T1000 (cell line): ENCODE data around the gene GNL3.

Source experiments
- DNase-seq: peaks from one replicate; lab custom pipeline; 2025; ENCODE audit warnings: mixed read lengths; lab: John Stamatoyannopoulos, UW

Gene GNL3

DNA sequence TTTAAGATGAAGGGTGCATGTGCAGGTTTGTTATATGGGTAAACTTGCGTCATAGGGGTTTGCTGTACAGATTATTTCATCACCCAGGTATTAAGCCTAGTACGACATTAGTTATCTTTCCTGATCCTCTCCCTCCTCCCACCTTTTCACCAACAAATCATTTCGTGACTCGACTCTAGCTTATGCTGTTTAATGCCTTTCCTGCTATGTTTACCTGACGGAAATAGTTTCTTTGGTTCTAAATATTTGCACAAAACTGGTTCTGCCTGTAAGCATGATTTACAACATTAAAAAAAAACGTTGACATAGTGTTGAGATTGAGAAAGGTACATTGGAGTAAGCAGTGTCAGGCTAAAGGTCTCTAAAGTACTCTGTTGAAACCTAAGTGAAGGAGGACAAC lies 2.4 kb downstream of the GNL3 start:
- DNase-seq: no peak

DNA sequence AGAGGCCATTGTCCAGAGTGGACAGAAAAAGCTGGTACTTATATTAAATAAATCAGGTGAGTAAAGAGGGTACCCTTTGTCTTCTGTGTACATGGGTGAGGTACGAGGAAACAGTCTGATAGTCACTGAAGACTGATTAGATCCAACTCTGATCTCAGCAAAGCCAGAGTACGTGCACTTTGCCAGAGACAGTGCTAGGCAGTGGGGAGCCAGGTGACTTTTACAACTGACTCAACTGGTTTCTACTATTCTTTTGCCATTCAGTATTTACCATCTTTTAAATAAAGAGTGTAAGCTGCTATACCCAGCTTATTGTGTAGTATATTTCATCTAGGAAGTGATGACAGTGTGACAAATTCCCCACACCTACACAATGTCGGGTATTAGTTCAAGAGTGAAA lies 3.3 kb downstream of the GNL3 start:
- DNase-seq: no peak

DNA sequence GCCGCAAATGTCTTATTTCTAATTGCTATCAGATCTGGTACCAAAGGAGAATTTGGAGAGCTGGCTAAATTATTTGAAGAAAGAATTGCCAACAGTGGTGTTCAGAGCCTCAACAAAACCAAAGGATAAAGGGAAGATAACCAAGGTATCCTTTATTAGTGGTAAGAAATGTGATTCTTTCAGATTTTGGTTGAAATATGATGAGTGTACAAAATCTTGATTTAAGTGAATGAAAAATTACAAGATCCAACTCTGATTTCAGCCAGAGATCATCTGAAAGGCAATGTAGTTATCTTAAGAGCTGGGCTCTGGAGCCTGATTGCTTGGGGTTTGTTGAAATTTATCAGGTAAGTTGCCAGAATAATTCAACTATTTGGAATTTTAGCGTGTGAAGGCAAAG lies 4.7 kb downstream of the GNL3 start:
- DNase-seq: no peak

DNA sequence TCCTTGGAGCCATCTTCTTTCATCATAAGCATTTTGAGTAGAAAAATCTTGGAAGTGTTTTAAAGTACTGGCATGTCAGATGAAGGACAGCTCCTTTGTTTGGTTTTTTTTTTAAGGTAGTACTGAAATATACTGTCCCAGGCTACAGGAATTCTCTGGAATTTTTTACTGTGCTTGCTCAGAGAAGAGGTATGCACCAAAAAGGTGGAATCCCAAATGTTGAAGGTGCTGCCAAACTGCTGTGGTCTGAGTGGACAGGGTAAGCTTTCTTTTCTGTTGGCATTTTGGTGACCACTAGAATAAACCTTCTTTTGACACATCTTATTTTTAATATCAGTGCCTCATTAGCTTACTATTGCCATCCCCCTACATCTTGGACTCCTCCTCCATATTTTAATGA lies 7.2 kb downstream of the GNL3 start:
- no peak for DNase-seq

DNA sequence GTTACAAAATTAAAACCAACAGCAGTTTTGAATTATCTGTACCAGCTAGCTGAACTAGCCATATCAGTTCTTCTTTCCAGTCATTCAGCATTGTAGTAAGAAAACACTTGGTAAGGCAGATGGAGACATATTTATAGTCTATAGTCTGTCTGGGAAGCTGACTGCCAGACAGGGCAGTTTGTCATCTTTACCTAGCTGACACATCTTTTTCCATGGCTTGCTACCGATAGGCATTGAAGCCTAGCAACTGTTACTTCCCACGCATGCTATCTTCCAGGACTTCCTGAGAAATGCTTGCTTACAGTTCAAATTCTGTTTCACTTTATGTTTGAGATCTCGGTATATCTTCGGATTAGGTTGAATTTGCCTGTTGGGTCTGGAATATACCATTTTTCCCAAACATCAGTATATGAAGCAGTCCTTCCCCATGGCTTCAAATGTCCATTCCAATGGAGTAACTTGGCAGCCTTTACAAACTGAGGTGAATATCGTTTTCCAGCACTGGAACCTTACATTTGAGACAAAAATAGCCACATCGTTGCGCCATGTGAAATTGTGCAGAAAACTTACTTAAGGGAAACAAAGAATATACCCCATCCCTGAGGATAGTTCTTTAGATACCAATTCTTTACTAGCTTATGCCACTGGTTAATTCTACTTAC lies 8.8 kb downstream of the GNL3 start:
- DNase-seq: no peak

DNA sequence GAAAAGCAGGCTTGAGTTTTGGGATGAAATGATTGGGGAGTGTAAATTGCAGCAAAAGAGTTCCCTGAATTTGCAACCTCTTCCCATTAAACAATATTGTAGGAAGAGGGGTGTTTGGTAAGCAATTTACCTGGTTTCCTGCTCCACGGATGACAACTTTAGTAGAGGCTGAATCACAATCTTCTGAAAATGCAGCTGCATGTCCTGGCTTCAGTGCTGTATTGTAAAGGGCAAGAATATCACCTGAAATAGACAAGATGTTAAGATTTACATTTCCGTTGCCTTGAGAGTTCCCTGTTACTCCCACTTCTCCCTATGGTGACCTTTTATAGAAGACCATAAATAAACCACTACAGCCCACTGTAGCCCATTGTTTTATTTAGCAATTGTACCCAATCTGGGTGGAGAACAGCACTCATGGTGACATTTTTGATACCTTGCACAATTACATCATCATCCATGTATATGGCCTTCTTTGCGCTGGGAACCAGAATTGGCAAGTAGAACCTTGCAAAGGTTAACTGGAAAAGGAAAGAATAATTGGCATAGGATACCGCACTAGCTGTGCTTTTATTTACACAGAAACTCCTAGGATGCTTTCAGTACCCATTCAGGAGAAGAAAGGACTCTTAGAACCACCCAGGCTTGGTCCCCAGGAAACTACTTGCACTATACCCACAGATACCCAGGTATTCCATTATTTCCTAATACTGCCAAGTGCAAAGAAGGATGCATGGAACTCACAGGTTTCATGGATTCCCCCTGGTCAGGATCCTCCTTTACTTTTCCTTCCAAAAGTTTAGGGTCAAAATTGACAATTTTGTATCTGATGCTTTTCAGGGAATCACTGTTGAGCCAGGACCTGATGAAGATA lies 10.2 kb downstream of the GNL3 start:
- no peak for DNase-seq

DNA sequence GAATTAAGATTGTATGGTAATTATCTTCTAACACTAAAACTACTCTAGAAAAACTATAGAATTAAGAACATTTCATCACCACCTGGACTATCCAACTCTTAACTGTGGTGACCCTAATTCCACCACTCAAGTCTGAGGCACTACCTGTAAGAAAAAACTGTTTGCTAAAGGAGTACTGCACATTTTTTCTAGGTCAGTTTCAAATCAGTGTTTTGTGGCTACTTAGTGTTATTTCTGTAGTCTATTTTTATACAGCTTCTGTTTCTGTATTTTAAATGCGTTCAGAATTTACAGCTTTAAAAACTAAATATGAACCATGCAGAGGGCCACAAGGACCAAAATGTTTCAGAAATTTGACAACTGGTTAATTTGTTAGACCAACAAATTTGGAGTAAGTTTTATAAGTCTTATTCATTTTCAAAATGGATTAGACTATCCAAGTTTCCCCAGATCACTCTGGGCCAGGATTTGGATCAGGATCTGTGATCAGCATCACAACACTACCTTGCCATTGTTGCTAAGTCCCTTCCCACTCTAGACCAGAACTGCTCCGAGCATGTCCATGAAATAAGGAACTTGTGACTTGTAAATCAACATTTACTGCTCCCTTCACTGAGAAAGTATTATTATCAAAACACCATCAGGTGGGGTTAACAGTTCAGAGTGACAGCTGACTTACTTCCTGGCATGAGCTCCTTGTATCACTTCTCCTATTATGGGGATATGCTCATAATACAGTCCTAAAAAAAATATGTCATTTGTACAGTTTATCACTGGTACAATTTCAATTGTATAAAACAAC lies 11.2 kb downstream of the GNL3 start:
- no peak for DNase-seq

DNA sequence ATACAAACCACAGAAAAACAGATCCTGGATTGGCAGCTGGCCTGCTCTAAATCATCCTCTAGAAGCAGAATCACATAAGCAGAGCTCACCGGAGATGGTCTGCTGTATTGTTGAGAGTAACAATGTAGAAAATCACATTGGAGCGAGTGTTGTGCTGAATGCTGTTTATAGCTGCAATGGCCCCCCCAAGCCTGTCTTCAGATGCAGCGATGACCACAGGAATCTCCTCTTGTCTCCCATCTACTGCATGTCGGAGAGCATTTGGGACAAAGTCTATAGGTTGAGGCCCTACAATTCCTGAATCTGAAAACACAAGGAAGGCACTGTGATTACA lies 11.8 kb downstream of the GNL3 start:
- DNase-seq: no peak

DNA sequence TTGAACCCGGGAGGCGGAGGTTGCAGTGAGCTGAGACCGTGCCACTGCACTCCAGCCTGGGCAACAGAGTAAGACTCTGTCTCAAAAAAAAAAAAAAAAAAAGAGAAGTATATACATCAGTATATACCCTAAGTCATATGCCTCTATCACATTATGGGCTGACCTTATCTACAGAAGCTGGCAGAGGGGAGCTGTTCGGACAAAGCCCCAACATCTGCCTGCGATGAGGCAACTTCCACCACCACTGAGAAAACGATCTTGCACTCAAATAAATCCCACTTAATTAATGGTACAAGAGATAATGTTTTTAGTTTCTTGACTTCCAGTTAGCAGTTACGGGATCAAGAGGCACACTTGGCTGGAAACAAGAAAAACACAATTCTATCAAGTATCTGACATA lies 17.5 kb downstream of the GNL3 start:
- DNase-seq: no peak

DNA sequence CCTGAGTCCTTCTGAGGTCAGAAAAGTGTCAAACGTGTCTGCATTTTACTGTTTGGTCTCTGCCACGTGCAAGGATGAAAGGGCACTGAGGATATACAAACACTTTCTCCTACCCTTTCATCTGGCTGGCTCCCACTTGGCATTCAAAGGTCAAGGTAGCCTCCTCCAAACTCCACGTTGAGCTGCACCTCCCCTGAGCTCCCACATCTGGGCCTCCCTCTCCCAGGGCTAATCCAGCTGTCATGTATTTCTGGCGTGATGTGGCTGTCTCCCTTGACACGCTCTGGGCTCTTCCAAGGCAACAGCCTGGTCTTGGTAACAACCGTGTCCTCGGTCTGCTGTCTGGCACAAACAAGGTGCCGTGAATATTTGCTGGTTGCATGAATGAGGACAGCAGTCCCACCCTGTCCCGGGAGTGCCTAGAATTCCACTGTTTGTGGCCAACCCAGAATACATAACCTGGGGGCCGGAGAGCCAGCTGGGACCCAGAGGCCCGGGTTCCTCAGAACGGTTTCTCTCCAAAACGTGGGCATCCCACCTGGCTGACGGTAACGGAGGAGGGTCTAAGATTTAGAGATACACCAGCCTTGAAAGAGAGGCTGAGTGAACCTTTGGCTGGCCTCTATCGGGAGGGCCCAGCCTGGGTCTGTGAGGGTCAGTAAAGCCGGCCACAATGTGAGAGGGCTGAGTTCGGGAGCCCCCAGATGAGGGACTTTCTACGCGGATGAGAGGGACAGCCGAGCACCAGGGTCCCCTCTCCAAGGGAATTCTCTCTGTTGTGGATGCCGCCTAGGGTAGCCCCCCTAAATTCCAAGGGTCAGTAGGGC lies 19.0 kb downstream of the GNL3 start:
- DNase-seq: no peak

DNA sequence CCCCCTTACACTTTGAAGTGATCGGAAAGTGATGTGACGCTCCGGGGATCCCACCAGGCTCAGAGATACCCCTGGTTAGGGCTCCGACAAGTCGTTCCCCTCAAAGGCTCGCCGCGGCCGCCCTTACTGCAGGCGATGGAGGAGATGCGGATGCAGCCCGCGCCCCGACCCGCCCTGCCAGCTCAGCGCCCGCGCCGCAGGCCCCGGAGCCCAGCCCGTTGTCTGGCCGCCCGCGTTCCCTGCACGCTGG lies 19.5 kb downstream of the GNL3 start:
- DNase-seq: no peak

DNA sequence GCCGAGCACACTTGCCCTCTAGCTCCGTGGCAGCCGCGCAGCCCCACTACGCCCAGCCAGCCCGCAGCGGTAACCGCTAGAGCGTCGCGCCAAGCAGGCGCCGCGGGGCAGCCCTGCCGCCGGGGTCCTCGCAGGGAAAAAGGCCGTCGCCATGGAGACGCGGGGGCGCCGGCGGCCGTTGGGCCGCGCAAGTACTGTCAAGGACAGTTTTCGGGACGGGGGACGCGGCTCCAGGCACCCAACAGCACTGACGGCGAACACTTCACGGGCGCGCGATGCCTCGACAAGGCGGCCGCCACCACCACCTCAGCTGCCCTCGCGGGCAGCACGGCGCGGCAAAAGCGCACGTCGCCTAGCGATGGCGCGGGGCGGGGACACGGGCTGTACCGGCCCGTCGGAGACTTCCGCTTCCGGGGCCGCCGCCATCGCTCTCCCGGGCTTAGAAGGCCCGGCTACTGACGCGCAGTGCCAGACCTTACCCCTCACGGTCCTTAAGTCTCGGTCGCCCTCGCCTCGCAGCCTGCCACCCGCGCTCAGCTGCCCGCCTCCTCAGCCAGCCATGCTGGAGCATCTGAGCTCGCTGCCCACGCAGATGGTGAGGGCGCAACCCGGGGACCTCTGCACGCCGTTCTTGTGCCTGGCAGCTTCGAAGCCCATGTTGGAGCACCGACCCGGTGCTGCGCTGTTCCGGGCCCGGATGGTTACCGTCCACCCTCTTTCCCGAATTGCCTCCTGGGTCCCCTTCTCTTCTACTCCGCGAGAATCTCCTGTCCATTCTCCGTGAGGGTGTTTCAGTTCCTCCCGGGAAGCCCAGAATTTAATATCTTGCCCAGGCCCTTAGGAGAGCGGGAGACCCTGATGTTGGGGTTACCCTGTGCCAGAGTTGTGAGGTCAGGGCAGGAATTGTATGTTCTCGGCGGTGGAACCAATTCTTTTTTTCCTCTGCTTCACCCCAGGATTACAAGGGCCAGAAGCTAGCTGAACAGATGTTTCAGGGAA lies 20.2 kb downstream of the GNL3 start, which contains the start of the genes GLT8D1 and SPCS1:
Gene GLT8D1, minus strand, starts transcription at position 104 of the 999 bp plus-strand sequence. CDS start 5,331 bp downstream, outside the sequence.
Gene SPCS1, plus strand, starts transcription at position 419 of the 999 bp plus-strand sequence. Its CDS starts 141 bp downstream, at position 560.
- DNase-seq: peak; percentile 89

DNA sequence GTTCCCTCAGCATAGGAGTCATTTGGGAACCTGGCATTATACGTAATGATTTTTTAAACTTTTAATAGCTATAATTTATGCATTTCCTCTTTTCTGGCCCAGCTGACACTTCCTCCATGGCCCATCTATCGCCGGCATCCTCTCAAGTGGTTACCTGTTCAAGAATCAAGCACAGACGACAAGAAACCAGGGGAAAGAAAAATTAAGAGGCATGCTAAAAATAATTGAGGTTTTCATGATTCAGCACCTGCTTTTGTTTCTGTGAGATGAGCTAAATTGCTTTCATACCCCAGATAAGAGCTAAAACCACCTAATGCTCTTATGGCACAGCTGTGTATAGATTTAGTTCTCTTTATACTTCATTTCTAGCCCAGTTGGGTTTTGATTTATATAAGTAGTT lies 21.8 kb downstream of the GNL3 start:
- no peak for DNase-seq

DNA sequence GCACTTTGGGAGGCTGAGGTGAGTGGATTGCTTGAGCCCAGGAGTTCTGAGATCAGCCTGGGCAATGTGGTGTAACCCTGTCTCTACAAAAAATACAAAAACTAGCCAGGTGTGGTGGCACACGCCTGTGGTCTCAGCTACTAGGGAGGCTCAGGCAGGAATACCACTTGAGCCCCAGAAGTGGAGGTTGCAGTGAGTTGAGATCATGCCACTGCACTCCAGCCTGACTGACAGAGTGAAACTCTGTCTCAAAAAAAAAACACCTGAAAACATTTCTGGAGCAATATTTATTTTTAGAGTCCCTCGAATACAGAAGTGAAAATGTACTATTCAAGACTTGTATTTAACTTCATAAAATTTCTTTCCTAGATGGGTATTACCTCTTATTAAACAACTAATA lies 24.7 kb downstream of the GNL3 start:
- DNase-seq: no peak

DNA sequence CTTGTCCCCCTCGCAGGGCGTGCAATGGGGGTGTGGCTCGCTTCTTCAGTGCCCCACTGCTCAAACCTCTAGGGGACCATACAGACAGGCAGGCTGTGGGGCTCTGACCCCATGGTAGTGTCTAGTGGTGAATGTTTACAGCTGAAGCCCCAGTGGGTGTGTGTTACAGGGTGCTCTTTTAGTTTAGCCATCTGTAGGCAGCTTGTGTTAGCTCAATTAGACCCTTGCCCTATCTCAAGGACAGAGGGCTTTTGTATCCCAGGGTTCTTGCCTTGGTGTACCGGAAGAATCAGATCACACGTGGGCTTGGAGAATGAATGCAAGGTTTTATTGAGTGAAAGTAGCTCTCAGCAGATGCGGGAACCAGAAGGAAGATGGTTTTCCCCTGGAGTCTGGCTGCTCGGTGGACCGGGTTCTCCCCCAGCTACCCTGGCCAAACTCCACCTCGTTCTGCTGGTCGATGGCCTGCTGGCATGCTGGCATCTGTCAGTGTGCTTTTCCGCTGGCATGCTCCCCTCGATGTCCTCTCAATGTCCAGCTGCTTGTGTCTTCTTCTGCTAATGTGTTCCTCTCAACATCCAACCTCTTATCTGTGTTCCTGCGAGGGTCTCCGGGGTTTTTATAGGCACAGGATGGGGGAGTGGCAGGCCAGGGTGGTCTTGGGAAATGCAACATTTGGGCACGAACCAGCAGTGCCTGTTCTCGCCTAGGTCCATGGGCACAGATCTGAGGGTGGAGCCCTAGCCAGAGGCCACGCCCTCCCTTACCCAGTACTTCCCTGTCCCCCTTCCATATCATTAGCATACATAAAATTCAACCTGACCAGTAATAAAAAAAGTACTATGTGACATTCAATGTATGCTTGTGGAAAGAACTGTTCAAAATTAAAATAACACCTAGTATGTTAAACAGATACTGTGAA lies 26.7 kb downstream of the GNL3 start:
- no peak for DNase-seq

DNA sequence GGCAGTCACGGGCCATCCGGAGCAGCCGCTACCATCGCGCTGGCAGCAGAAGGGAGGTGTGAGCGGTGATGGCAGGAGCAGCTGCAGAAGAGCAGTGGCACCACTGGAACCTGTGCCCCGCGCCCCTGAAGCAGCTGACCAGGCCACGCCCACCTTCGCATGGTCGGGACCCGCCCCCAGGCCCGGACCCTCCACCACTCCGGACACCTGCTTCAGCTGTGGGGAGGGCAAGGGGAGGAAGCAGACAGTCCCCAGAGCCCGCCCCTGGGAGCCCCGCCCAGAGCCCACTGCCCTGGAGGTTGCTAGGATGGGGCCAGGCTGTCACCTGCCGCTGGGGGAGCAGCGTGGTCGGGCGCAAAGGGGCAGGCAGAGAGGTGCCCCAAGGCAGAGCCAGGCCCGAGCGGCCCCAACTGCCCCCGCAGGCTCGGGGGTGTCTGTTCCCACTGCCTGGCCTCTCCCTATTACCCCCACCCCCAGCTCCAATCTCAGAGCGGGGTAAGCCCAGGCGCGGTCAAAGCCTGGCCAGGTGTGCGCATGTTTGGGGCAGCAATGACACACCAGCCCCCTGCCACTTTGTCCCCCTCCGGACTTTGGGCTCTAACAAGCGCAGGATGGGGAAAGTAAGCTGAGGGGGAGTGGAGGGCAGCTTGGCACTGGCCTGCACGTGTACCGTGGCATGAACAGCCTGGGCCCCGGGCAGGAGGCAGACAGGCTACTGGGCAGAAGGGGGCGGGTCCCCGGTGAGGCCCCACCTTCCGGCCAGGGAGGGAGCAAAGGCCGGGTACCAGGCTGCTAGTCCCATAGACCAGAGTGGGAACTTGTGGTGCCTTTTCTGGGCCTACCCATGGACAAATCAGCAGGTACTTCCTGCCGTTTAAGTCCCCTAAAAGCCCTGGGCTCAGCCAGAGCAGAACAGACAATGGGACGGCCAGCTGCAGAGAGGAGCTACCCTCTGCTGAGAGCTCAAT lies 28.8 kb downstream of the GNL3 start:
- no peak for DNase-seq

DNA sequence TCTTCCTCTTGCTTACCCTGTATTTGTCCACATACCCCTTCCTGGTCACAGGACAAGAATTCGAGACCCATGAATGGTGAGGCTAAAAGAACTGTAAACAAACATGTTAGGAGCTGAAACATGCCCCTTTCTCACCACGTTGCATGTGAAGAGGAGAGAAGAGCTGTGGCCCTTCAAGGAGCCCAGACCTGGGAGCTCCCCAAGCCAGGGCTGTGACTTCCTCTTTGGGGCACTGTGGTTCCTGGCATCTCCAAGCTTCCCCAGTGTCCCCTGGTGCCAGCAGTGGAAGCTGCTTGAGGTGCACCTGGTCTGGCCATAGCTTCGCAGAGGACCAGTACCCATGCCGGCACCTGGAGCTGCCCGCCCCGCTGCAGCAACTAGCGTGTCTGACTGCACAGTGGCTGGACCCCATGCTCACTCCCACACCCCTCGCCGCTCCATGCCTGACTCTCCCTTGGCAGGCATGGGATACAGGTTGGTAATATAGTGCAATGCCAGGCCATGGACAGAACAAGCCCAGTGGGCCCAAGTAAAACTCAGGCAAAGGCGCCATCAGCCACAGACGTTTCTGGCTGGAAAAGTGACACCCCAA lies 30.0 kb downstream of the GNL3 start:
- DNase-seq: no peak

DNA sequence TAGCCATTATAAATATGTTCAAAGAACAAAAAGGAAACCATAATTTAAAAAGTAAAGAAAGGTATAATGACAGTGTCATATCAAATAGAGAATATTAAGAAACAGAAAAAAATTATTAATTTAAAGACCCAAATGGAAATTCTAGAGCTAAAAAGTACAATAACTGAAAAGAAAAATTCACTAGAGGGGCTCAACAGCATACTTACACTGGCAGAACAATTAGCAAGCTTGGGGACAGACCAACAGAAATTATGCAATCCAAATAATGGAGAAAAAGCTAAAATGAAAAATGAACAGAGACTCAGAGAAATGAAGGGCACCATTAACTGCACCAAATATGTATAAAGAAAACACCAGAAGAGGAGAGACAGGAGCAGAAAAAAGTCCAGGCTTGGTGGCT lies 33.8 kb downstream of the GNL3 start:
- no peak for DNase-seq
